Measurements from ENCODE around the gene PTPRD.

PTPRD gene

DNA sequence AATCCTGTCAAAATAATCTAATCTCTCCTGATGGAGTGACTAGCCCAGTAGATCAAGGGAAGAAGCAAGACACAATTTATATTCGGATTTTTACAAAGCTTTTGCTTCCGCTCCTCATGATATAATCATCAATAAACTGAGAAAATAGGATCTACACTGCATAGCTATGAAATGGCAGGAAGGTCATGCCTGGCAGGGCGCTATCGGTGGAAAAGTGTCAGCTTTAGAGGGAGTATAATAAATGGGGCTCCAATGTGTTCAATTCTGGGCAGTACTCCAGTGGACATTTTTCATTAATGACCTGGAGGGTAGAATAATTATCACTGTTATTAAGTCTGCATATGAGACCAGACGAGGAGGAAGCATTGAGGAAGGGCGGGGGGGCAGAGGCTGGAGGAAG, 1799.9 kb downstream of the PTPRD start:
- no peaks in the 10 kb centered on the region for H3K36me3 ChIP-seq (ENCODE audit: insufficient read depth, low read length)
- H3K9me3 ChIP-seq (ENCODE audit: low read length), result no peaks in the 10 kb centered on the region
- no peaks in the 10 kb centered on the region for H3K27me3 ChIP-seq (ENCODE audit: insufficient read depth, low read length)
- peaks cover 34% of the 10 kb centered on the region for H3K4me1 ChIP-seq (ENCODE audit: insufficient read depth, low read length)
- H2AFZ ChIP-seq (ENCODE audit: low read depth, low read length), result no peak overlapping the region
- no peak overlapping the region for H3K4me3 ChIP-seq (ENCODE audit: low read length)

DNA sequence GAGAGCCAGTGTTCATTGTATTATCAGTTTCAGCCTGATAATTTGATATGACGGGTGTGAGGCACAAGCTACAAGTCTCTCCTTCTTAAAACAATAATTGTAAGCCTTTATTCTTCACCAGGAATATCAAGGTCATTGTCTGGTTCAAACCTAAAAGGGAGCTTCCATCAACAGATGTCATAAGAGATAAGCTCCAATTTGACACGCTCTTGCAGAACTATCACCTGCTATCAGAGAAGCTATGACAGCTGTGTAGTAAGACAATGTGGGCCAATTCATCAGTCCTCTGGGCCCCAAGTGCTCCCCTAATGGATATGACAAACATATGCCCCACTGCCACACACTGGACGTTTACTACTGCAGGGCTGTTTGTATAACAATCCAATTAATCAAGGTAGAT, 1803.1 kb downstream of the PTPRD start:
- no peaks in the 10 kb centered on the region for H3K27me3 ChIP-seq (ENCODE audit: insufficient read depth, low read length)
- no peak overlapping the region for H2AFZ ChIP-seq (ENCODE audit: low read depth, low read length)
- H3K36me3 ChIP-seq (ENCODE audit: insufficient read depth, low read length), result no peaks in the 10 kb centered on the region
- H3K4me3 ChIP-seq (ENCODE audit: low read length), result no peak overlapping the region
- H3K4me1 ChIP-seq (ENCODE audit: insufficient read depth, low read length), result peaks cover 6% of the 10 kb centered on the region
- no peaks in the 10 kb centered on the region for H3K9me3 ChIP-seq (ENCODE audit: low read length)

- no peaks in the 10 kb centered on the region for H3K9me3 ChIP-seq (ENCODE audit: low read length)
- H3K4me3 ChIP-seq (ENCODE audit: low read length), result no peak overlapping the region
- no peaks in the 10 kb centered on the region for H3K27me3 ChIP-seq (ENCODE audit: insufficient read depth, low read length)
- H3K36me3 ChIP-seq (ENCODE audit: insufficient read depth, low read length), result no peaks in the 10 kb centered on the region
- H2AFZ ChIP-seq (ENCODE audit: low read depth, low read length), result no peak overlapping the region
- no peaks in the 10 kb centered on the region for H3K4me1 ChIP-seq (ENCODE audit: insufficient read depth, low read length)
Measured at GRCh38 chr9:8806150-8806549, 1806.7 kb downstream of the PTPRD start.

GRCh38 chr9:8804613-8805012, 1808.2 kb downstream of the PTPRD start:
- H3K4me1 ChIP-seq (ENCODE audit: insufficient read depth, low read length), result peaks cover 1% of the 10 kb centered on the region
- H3K9me3 ChIP-seq (ENCODE audit: low read length), result no peaks in the 10 kb centered on the region
- no peak overlapping the region for H3K4me3 ChIP-seq (ENCODE audit: low read length)
- H3K27me3 ChIP-seq (ENCODE audit: insufficient read depth, low read length), result no peaks in the 10 kb centered on the region
- no peaks in the 10 kb centered on the region for H3K36me3 ChIP-seq (ENCODE audit: insufficient read depth, low read length)
- no peak overlapping the region for H2AFZ ChIP-seq (ENCODE audit: low read depth, low read length)

- H3K4me3 ChIP-seq (ENCODE audit: low read length), result no peak overlapping the region
- H3K27me3 ChIP-seq (ENCODE audit: insufficient read depth, low read length), result no peaks in the 10 kb centered on the region
- no peaks in the 10 kb centered on the region for H3K9me3 ChIP-seq (ENCODE audit: low read length)
- H3K4me1 ChIP-seq (ENCODE audit: insufficient read depth, low read length), result peaks cover 8% of the 10 kb centered on the region
- H3K36me3 ChIP-seq (ENCODE audit: insufficient read depth, low read length), result no peaks in the 10 kb centered on the region
- H2AFZ ChIP-seq (ENCODE audit: low read depth, low read length), result no peak overlapping the region
Measured at GRCh38 chr9:8802242-8802641, 1810.6 kb downstream of the PTPRD start.

DNA sequence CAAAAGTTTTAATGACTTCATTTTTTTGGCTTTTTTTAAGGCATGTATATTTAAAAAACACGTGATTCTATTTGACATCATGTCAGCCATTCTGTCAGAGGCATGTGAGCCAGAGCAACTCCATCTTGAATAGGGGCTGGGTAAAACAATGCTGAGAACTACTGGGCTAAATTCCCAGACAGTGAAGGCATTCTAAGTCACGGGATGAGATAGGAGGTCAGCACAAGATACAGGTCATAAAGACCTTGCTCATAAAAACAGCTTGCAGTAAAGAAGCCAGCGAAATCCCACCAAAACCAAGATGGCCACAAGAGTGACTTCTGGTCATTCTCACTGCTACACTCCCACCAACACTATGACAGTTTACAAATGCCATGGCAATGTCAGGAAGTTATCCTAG, 1812.6 kb downstream of the PTPRD start:
- no peak overlapping the region for H2AFZ ChIP-seq (ENCODE audit: low read depth, low read length)
- H3K4me1 ChIP-seq (ENCODE audit: insufficient read depth, low read length), result peaks cover 8% of the 10 kb centered on the region
- H3K36me3 ChIP-seq (ENCODE audit: insufficient read depth, low read length), result no peaks in the 10 kb centered on the region
- no peaks in the 10 kb centered on the region for H3K27me3 ChIP-seq (ENCODE audit: insufficient read depth, low read length)
- H3K4me3 ChIP-seq (ENCODE audit: low read length), result no peak overlapping the region
- no peaks in the 10 kb centered on the region for H3K9me3 ChIP-seq (ENCODE audit: low read length)

DNA sequence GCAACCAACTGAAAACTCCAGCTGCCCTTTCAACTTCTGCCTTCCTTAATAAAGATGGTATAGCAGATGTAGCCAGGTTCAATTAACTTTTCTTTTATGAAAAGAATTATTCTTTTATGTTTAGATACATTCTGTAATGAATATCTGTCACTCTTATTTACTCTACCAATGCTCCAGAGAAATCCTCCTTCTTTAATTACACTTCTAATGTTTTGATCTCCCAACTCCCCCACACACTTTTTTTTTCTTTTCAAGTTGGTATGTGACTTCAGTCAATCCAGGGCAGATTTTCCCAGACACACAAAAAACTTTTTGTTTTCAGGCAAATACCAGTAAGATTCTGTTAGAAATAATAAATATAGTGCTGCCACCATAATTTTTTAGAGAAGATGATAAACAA, 1813.2 kb downstream of the PTPRD start:
- Histone ChIP-seq H3K27me3 (ENCODE audit: insufficient read depth, low read length) (no peaks in the 10 kb centered on the region), H2AFZ (ENCODE audit: low read depth, low read length) (no peak overlapping the region), H3K4me1 (ENCODE audit: insufficient read depth, low read length) (peaks cover 8% of the 10 kb centered on the region), H3K36me3 (ENCODE audit: insufficient read depth, low read length) (no peaks in the 10 kb centered on the region), H3K4me3 (ENCODE audit: low read length) (no peak overlapping the region), H3K9me3 (ENCODE audit: low read length) (no peaks in the 10 kb centered on the region)

GRCh38 chr9:8799206-8799605, 1813.6 kb downstream of the PTPRD start:
- Histone ChIP-seq H3K4me1 (ENCODE audit: insufficient read depth, low read length) (peaks cover 8% of the 10 kb centered on the region), H3K36me3 (ENCODE audit: insufficient read depth, low read length) (no peaks in the 10 kb centered on the region), H3K4me3 (ENCODE audit: low read length) (no peak overlapping the region), H3K9me3 (ENCODE audit: low read length) (no peaks in the 10 kb centered on the region), H2AFZ (ENCODE audit: low read depth, low read length) (no peak overlapping the region), H3K27me3 (ENCODE audit: insufficient read depth, low read length) (no peaks in the 10 kb centered on the region)

- Histone ChIP-seq H3K36me3 (ENCODE audit: insufficient read depth, low read length) (no peaks in the 10 kb centered on the region), H3K4me1 (ENCODE audit: insufficient read depth, low read length) (peaks cover 42% of the 10 kb centered on the region), H3K9me3 (ENCODE audit: low read length) (no peaks in the 10 kb centered on the region), H3K27me3 (ENCODE audit: insufficient read depth, low read length) (no peaks in the 10 kb centered on the region), H2AFZ (ENCODE audit: low read depth, low read length) (peak overlapping the region; percentile 13), H3K4me3 (ENCODE audit: low read length) (no peak overlapping the region)
Measured at GRCh38 chr9:8784838-8785237, 1828.0 kb downstream of the PTPRD start.

DNA sequence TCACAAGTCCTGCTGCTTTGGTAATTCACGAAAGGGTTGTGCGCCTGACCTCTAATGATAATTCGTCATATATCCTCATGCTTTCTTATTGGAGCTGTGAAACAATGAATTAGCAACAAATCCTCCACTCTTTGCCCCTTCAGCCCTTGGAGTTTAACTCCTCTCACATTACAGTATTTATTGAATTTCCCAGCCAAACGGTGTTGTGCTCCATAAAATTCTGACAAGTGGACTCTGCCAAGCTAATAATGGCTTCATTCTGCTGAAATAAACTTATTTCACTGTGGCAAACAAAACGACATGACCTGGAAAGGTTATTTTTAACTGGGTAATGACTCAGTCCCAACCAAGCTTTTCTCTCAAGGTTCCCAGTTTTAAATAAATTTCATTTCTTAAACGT, 1828.9 kb downstream of the PTPRD start:
- no peak overlapping the region for H3K4me3 ChIP-seq (ENCODE audit: low read length)
- no peak overlapping the region for H2AFZ ChIP-seq (ENCODE audit: low read depth, low read length)
- no peaks in the 10 kb centered on the region for H3K9me3 ChIP-seq (ENCODE audit: low read length)
- no peaks in the 10 kb centered on the region for H3K36me3 ChIP-seq (ENCODE audit: insufficient read depth, low read length)
- peaks cover 46% of the 10 kb centered on the region for H3K4me1 ChIP-seq (ENCODE audit: insufficient read depth, low read length)
- no peaks in the 10 kb centered on the region for H3K27me3 ChIP-seq (ENCODE audit: insufficient read depth, low read length)

- H3K9me3 ChIP-seq (ENCODE audit: low read length), result no peaks in the 10 kb centered on the region
- H3K4me1 ChIP-seq (ENCODE audit: insufficient read depth, low read length), result peaks cover 48% of the 10 kb centered on the region
- H3K36me3 ChIP-seq (ENCODE audit: insufficient read depth, low read length), result no peaks in the 10 kb centered on the region
- H2AFZ ChIP-seq (ENCODE audit: low read depth, low read length), result no peak overlapping the region
- H3K4me3 ChIP-seq (ENCODE audit: low read length), result no peak overlapping the region
- no peaks in the 10 kb centered on the region for H3K27me3 ChIP-seq (ENCODE audit: insufficient read depth, low read length)
Measured at GRCh38 chr9:8782237-8782636, 1830.6 kb downstream of the PTPRD start.

GRCh38 chr9:8781458-8781857, 1831.3 kb downstream of the PTPRD start:
- H3K4me3 ChIP-seq (ENCODE audit: low read length), result no peak overlapping the region
- H2AFZ ChIP-seq (ENCODE audit: low read depth, low read length), result no peak overlapping the region
- H3K36me3 ChIP-seq (ENCODE audit: insufficient read depth, low read length), result no peaks in the 10 kb centered on the region
- H3K4me1 ChIP-seq (ENCODE audit: insufficient read depth, low read length), result peaks cover 48% of the 10 kb centered on the region
- no peaks in the 10 kb centered on the region for H3K9me3 ChIP-seq (ENCODE audit: low read length)
- H3K27me3 ChIP-seq (ENCODE audit: insufficient read depth, low read length), result no peaks in the 10 kb centered on the region

DNA sequence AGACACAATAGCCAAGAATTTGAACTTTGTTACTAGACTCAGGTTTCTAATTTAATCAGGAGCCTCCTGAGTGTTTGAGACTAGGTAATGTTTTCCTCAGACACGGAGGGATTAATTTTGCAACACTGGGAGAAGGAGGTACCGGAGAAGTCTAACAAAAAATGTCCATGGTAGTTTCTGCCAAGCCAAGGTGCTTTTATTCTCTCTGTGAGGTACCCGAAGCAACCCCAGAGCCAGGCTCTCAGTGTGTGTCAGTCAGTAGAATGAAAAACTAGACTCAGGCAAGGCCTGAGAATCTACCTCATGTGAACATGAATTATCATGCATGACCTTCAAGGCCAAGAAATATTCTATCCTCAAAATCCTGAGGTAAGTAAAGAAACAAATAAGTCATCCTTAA, 1832.4 kb downstream of the PTPRD start:
- no peaks in the 10 kb centered on the region for H3K9me3 ChIP-seq (ENCODE audit: low read length)
- H3K4me1 ChIP-seq (ENCODE audit: insufficient read depth, low read length), result peaks cover 42% of the 10 kb centered on the region
- no peak overlapping the region for H3K4me3 ChIP-seq (ENCODE audit: low read length)
- H3K36me3 ChIP-seq (ENCODE audit: insufficient read depth, low read length), result no peaks in the 10 kb centered on the region
- H3K27me3 ChIP-seq (ENCODE audit: insufficient read depth, low read length), result no peaks in the 10 kb centered on the region
- no peak overlapping the region for H2AFZ ChIP-seq (ENCODE audit: low read depth, low read length)

- Histone ChIP-seq H3K9me3 (ENCODE audit: low read length) (no peaks in the 10 kb centered on the region), H2AFZ (ENCODE audit: low read depth, low read length) (no peak overlapping the region), H3K4me1 (ENCODE audit: insufficient read depth, low read length) (peaks cover 32% of the 10 kb centered on the region), H3K27me3 (ENCODE audit: insufficient read depth, low read length) (no peaks in the 10 kb centered on the region), H3K4me3 (ENCODE audit: low read length) (no peak overlapping the region), H3K36me3 (ENCODE audit: insufficient read depth, low read length) (no peaks in the 10 kb centered on the region)
Measured at GRCh38 chr9:8779478-8779877, 1833.3 kb downstream of the PTPRD start.
